Measurements from ENCODE around the gene TMEM54. TPM values are rescaled to one million over a fixed set of nuclear protein-coding genes. Genes with fewer than 3 reads are reported as not detected.

Gene TMEM54
- total and polyA plus RNA-seq, 2 of the 13 experiments (the other 11 are each of a cell fraction or from before 2014, with no cell fraction given): 2.5 to 2.9 TPM

GRCh38 chr1:32893198-32894018 lies 7.8 kb downstream of the TMEM54 start (continued):
- TF ChIP-seq ZNF609 (CRISPR knock-in tag; IDR thresholded peaks at IDR 0.05; ENCODE audit: borderline replicate concordance) (no peak), CAMTA2 (CRISPR knock-in tag; IDR thresholded peaks at IDR 0.05; ENCODE audit: borderline replicate concordance) (no peak), ZNF703 (CRISPR knock-in tag; IDR thresholded peaks at IDR 0.05; ENCODE audit: borderline replicate concordance) (no peak), CREB1 (IDR thresholded peaks at IDR 0.05) (no peak), CREB1 (CRISPR knock-in tag; IDR thresholded peaks at IDR 0.05) (no peak), RXRA (CRISPR knock-in tag; IDR thresholded peaks at IDR 0.05) (0 out of 2 replicates have a peak, but pooled peaks have one; percentile 3), STAG1 (CRISPR knock-in tag; IDR thresholded peaks at IDR 0.05) (0 out of 2 replicates have a peak, but pooled peaks have one; percentile 11)
